IPS-NIHi7 (cell line): ENCODE measurements around the gene ZFHX2.

Experiments used
- DNase-seq: peaks from one replicate; pipeline ENCODE4 v3.0.0; 2012; ENCODE audit warnings: mixed read lengths; ENCODE audit errors: extremely low spot score

The ZFHX2 gene

GRCh38 chr14:23572836-23573235 is 21.3 kb upstream of the ZFHX2 start:
- no peak for DNase-seq

GRCh38 chr14:23572524-23572828 is 20.9 kb upstream of the ZFHX2 start:
- no peak for DNase-seq

GRCh38 chr14:23571701-23572523 is 20.3 kb upstream of the ZFHX2 start:
- DNase-seq: no peak

- no peak for DNase-seq
These were observed 19.4 kb upstream of the ZFHX2 start for GRCh38 chr14:23570806-23571483.

- DNase-seq: peak; percentile 69
These were observed 18.0 kb upstream of the ZFHX2 start for GRCh38 chr14:23569443-23570151.

GRCh38 chr14:23568600-23569331 is 17.2 kb upstream of the ZFHX2 start:
- DNase-seq: no peak

- DNase-seq: no peak
These were observed 16.5 kb upstream of the ZFHX2 start for GRCh38 chr14:23568021-23568599.

GRCh38 chr14:23567186-23568020 is 15.8 kb upstream of the ZFHX2 start, which contains the start of gene AP1G2:
AP1G2 (minus strand) TSS chr14:23567791; CDS start chr14:23567314, 477 bp downstream.
- peak; percentile 92 for DNase-seq

- no peak for DNase-seq
These were observed 15.2 kb upstream of the ZFHX2 start for GRCh38 chr14:23566778-23567185.

- no peak for DNase-seq
These were observed 14.7 kb upstream of the ZFHX2 start for GRCh38 chr14:23566112-23566777.

- no peak for DNase-seq
These were observed 14.1 kb upstream of the ZFHX2 start for GRCh38 chr14:23565626-23566025.

- DNase-seq: no peak
These were observed 13.3 kb upstream of the ZFHX2 start for GRCh38 chr14:23564876-23565275.

GRCh38 chr14:23564181-23564812 is 12.7 kb upstream of the ZFHX2 start:
- no peak for DNase-seq

GRCh38 chr14:23563473-23564180 is 12.1 kb upstream of the ZFHX2 start:
- no peak for DNase-seq

- DNase-seq: peak; percentile 73
These were observed 11.4 kb upstream of the ZFHX2 start for GRCh38 chr14:23562822-23563472.

GRCh38 chr14:23561873-23562821 is 10.6 kb upstream of the ZFHX2 start:
- DNase-seq: no peak

- no peak for DNase-seq
These were observed 9.7 kb upstream of the ZFHX2 start for GRCh38 chr14:23561259-23561658.
